ENCODE data around the gene TOMM70. TPM values are rescaled to one million over a fixed set of nuclear protein-coding genes. Genes with fewer than 3 reads are reported as not detected.

TOMM70 gene
- total RNA-seq, 2 experiments from 2014 or later = 41.2 to 54.5 TPM

DNA sequence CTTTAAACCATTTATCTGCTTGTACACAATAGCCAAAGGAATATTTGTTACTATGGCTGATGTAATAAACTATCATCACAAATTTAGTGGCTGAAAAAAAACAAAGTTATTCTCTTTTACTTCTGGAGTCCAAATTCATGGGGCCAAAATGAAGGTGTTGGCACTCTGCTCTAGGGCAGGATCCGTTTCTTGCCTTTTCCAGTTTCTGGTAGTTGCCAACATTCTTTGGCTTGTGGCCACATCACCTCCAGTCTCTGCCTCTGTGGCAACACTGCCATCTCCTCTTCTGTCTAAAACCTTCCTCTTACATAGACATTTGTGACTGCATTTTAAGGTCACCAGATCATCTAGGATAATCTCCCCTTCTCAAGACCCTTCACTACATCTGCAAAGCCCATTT lies 39.0 kb downstream of the TOMM70 start:
- no peak for DNase-seq (ENCODE audit: low spot score)
- TF ChIP-seq EZH2phosphoT487 (IDR thresholded peaks at IDR 0.05; ENCODE audit: borderline replicate concordance, low read depth, low read length) = no peak
- TF ChIP-seq, protein P1, sequence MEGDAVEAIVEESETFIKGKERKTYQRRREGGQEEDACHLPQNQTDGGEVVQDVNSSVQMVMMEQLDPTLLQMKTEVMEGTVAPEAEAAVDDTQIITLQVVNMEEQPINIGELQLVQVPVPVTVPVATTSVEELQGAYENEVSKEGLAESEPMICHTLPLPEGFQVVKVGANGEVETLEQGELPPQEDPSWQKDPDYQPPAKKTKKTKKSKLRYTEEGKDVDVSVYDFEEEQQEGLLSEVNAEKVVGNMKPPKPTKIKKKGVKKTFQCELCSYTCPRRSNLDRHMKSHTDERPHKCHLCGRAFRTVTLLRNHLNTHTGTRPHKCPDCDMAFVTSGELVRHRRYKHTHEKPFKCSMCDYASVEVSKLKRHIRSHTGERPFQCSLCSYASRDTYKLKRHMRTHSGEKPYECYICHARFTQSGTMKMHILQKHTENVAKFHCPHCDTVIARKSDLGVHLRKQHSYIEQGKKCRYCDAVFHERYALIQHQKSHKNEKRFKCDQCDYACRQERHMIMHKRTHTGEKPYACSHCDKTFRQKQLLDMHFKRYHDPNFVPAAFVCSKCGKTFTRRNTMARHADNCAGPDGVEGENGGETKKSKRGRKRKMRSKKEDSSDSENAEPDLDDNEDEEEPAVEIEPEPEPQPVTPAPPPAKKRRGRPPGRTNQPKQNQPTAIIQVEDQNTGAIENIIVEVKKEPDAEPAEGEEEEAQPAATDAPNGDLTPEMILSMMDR (conservative IDR thresholded peaks at IDR 0.05; ENCODE audit: low read length) = no peak
- H4K20me1 ChIP-seq (ENCODE audit: insufficient read depth, low read length) = no peaks in the 10 kb centered on the region
- CTCF ChIA-PET (ENCODE audit: unreplicated experiment) = no interaction called here
- H2AFZ ChIP-seq (ENCODE audit: low read length) = no peak overlapping the region
- no TSS peak for BruUV-seq (replicated peaks)
- H3K36me3 ChIP-seq (ENCODE audit: insufficient read depth, low read length) = peaks cover 89% of the 10 kb centered on the region
- no peaks in the 10 kb centered on the region for H3K9me3 ChIP-seq (ENCODE audit: low read length)
- no peak overlapping the region for H3K4me3 ChIP-seq (ENCODE audit: low read depth, low read length, poor library complexity, severe bottlenecking)
- H3K4me1 ChIP-seq (ENCODE audit: insufficient read depth, low read length, poor library complexity, severe bottlenecking) = no peaks in the 10 kb centered on the region
- POLR2A ChIA-PET = interaction anchor here (0.6 to 1.8 kb wide), 2 partner anchors 68 to 1940 kb away, joined by 3 to 7 read pairs; no protein-coding TSS in a partner anchor
- H3K79me2 ChIP-seq (ENCODE audit: insufficient read depth, low read depth, low read length) = no peaks in the 10 kb centered on the region
- H3K9me2 ChIP-seq (ENCODE audit: insufficient read depth, low read length) = no peaks in the 10 kb centered on the region
- H3K4me2 ChIP-seq (ENCODE audit: low read length) = no peak overlapping the region
- H3K27ac ChIP-seq (ENCODE audit: low read depth, low read length, poor library complexity, severe bottlenecking) = no peak overlapping the region
- intact Hi-C loops (cut with micrococcal nuclease; ENCODE audit: unreplicated experiment) = no loop called here

DNA sequence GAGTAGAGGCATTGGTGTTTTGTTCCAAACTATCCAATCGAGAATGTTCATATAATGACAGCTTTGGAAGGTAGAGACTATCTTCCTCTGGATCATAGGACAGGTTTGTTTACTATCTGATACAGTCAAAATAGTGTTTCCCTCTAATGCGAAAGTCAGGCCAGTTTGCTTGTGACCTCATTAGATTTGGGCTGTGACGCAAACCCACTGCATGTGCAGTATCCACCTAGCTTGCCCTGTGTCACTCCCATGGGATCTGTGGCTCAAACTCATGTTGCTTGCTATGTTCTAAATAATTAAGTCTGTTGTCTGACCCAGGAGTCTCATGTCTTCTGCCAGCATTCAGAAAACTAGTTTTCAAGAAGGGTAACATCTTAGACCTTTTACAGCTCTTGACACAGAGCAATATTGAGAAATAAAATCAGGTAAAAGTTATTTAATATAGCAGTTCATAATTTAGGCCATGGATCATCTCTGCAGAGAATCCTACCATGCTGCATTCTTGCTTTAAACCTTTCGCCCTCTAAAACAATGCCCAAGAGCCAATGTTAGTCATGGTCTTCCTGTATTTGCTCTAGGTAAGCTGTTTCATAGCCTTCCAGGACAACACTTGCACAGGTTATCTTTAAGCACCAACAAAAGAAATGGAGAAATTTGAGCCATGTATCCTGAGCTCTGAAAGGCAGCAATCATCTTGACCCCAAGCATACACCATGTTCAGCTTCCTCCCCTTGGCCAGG lies 40.0 kb downstream of the TOMM70 start:
- no TSS peak for BruUV-seq (replicated peaks)
- H4K20me1 ChIP-seq (ENCODE audit: insufficient read depth, low read length) = no peaks in the 10 kb centered on the region
- H3K4me1 ChIP-seq (ENCODE audit: insufficient read depth, low read length, poor library complexity, severe bottlenecking) = no peaks in the 10 kb centered on the region
- H3K4me2 ChIP-seq (ENCODE audit: low read length) = no peak overlapping the region
- H3K79me2 ChIP-seq (ENCODE audit: insufficient read depth, low read depth, low read length) = no peaks in the 10 kb centered on the region
- H3K36me3 ChIP-seq (ENCODE audit: insufficient read depth, low read length) = peaks cover 89% of the 10 kb centered on the region
- intact Hi-C loops (cut with micrococcal nuclease; ENCODE audit: unreplicated experiment) = no loop called here
- H2AFZ ChIP-seq (ENCODE audit: low read length) = no peak overlapping the region
- H3K9me3 ChIP-seq (ENCODE audit: low read length) = no peaks in the 10 kb centered on the region
- POLR2A ChIA-PET = interaction anchor here (0.6 to 1.8 kb wide), 5 partner anchors 9 to 1941 kb away, joined by 3 to 8 read pairs (median 5); partner anchors contain the start of genes LNP1 and TOMM70
- CTCF ChIA-PET (ENCODE audit: unreplicated experiment) = no interaction called here
- no peak overlapping the region for H3K4me3 ChIP-seq (ENCODE audit: low read depth, low read length, poor library complexity, severe bottlenecking)
- no peak for DNase-seq (ENCODE audit: low spot score)
- no peaks in the 10 kb centered on the region for H3K9me2 ChIP-seq (ENCODE audit: insufficient read depth, low read length)
- H3K27ac ChIP-seq (ENCODE audit: low read depth, low read length, poor library complexity, severe bottlenecking) = no peak overlapping the region
- no peak for TF ChIP-seq EZH2phosphoT487 (IDR thresholded peaks at IDR 0.05; ENCODE audit: borderline replicate concordance, low read depth, low read length)
- TF ChIP-seq, protein P1 (conservative IDR thresholded peaks at IDR 0.05; ENCODE audit: low read length) = no peak

DNA sequence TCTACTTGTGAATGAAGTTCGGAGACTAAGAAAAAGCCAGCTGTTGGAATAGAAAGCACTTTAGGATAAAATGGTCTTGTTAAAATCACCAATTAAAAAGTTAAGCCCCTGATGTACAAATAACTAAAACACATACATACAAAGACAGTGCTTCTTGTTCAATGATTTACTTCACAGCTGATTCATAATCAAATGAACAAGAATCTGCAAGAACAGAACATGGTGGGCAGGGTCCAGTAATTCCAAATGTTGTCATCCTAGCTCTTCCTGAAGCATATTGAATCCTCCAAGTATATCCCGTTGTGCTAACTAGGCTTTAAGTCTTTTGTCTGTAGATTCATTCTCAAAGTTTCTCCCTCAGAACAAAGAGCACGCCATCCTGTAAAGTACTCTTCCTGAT lies 41.9 kb downstream of the TOMM70 start:
- Histone ChIP-seq H3K27ac (ENCODE audit: low read depth, low read length, poor library complexity, severe bottlenecking) (no peak overlapping the region), H3K4me3 (ENCODE audit: low read depth, low read length, poor library complexity, severe bottlenecking) (no peak overlapping the region), H3K4me1 (ENCODE audit: insufficient read depth, low read length, poor library complexity, severe bottlenecking) (no peaks in the 10 kb centered on the region), H2AFZ (ENCODE audit: low read length) (no peak overlapping the region), H3K79me2 (ENCODE audit: insufficient read depth, low read depth, low read length) (no peaks in the 10 kb centered on the region), H3K9me3 (ENCODE audit: low read length) (no peaks in the 10 kb centered on the region), H3K9me2 (ENCODE audit: insufficient read depth, low read length) (no peaks in the 10 kb centered on the region), H3K4me2 (ENCODE audit: low read length) (no peak overlapping the region), H4K20me1 (ENCODE audit: insufficient read depth, low read length) (no peaks in the 10 kb centered on the region), H3K36me3 (ENCODE audit: insufficient read depth, low read length) (peaks cover 87% of the 10 kb centered on the region)
- no peak for TF ChIP-seq EZH2phosphoT487 (IDR thresholded peaks at IDR 0.05; ENCODE audit: borderline replicate concordance, low read depth, low read length)
- TF ChIP-seq, protein P1 (conservative IDR thresholded peaks at IDR 0.05; ENCODE audit: low read length) = no peak
- DNase-seq (ENCODE audit: low spot score) = no peak
- TSS peak; percentile 4 for BruUV-seq (replicated peaks)
- POLR2A ChIA-PET = interaction anchor here (1.0 to 1.9 kb wide), 4 partner anchors 9 to 16 kb away, joined by 3 to 8 read pairs (median 4); no protein-coding TSS in a partner anchor
- intact Hi-C loops (cut with micrococcal nuclease; ENCODE audit: unreplicated experiment) = no loop called here
- CTCF ChIA-PET (ENCODE audit: unreplicated experiment) = no interaction called here

Measured in OCI-LY7 (cell line).